ENCODE measurements around the gene PTPRT.

PTPRT gene

DNA sequence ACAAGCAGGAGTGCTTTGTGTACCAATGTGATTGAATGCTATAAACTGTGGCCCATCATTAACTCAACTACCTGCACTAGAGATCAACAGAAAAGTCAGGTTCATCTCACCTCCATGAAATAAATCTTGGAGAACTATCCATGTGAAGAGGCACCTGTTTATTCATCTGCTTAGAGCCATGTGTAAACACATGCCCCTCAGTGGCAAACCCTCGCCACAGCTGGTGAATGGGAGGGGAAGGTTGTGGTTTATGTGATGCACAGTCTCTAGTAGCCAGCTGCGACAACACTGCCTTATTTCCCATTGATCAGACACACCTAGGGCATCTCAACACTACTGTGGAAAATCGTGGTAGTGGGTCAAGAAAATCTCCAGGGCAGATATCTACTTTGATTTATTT is 640.2 kb downstream of the PTPRT start:
- no peak for DNase-seq (ENCODE audit: low spot score)

DNA sequence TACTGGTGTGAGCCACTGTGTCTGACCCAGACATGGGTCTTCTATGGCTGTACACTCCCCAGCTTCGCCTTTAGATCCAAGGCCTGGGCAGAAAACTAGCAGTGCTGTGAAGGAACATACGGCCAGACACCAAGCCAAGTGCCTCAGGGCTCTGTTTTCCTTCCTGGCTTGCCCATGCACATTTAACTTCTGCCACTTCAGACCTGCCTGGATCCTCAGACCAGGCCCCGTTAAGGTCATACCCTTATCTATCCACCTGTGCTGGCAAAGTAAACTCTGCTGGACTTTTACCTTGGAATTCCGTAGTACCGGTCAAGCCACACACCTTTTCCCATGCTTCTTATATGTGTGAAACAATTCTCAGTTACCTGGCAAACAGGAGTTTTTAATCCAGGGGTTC is 644.8 kb downstream of the PTPRT start:
- DNase-seq (ENCODE audit: low spot score), result no peak

DNA sequence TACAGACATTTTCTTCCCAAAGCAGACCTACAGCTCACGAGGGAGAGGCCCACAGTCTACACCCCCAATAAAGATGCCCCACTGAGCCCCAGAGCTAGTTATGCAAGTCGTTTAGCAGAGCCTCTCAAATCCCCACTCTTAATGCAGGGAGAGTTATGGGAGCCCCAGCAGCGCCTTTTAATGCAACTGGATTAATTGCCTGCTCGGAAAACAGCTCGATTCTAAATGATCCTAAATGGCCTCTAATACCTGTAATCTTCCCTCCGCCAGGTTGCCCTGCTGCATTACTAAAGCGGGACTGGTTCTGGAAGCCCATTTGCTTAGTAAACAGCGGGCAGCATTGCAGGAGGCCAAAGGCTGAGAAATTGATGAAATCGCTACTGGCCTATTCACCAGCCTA is 656.9 kb downstream of the PTPRT start:
- no peak for DNase-seq (ENCODE audit: low spot score)

DNA sequence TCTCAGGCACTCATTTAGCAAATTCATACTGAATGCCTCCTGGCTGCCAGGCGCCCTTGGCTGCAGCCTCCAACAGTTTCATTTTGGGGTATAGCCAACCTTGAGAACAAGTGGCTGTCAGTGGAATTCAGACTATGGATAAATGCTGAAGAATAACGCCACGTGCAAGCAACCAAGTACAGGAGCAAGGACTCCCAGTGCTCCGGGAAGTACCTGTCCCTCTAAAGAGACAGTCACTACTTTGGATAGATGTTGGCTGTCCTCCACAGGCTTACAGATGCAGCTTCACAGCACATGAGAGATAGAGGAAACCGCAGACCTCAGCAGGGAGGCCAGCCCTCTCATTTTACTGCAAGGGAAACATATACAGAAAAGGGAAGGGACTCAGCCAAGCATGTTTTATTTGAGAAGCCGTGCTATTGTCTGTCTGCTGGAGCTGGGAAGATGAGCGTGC is 658.2 kb downstream of the PTPRT start:
- no peak for DNase-seq (ENCODE audit: low spot score)

DNA sequence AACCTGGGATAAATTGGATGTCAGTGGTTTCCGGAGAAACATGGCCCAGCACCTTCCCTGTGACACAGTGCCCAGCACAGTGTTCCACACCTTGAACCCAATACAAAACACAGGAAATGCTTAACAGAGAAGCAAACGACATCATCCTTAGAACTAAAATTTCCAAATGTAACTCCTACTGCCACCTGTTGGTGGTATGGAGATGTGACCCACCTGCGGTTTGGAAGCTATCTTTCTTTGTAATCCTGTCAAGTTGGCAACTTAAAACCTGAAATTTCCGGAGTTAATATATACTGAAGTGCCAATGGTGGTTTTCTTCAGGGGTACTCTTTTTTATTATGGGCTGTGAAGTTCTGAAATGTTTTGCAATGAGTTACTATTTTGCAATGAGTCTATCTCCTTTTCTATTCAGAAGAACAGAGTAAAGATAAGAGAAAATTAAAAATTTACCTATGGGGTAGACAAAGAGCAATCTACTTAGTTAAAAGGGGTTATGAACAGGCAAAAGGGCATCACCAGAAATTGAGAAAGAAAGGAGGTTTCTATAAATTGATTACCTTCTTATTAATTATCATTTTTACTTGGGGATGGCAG is 658.8 kb downstream of the PTPRT start:
- DNase-seq (ENCODE audit: low spot score), result peak; percentile 60

DNA sequence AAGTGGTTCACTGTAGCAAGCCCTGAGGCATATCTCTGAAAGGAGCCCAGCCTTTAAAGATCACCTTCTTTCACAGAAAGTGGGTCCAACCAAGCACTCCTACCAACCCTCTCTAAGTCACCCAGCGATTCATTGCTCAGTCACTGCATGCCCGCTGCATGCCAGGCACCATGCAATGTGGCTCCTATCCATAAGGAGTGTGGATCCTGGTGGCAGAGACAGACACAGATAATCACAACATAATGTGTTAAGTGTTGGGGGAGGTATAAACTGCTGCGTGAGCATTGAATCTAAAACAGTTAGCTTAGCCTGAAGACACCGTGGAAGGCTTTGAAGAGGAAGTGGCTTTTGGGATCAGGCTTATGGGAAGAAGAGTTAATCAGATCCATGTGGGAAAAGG is 659.5 kb downstream of the PTPRT start:
- no peak for DNase-seq (ENCODE audit: low spot score)

DNA sequence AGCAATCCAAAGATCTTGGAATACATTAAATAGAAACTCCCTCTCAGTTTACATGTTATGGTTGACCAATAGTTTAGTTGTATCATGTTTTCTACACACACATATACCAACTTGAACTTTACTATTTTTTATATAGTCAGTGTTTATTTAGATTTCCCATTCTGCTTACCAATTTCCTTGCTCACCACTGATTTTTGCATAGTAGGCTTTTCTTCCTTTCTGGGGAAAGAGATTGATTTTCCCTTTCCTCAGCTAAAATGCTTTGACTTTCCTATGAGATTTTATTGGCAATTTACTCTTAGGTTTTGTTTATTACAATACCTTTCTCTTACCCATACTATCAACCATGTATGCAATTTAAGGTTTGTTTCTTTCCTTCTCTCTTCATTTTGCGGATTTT is 665.6 kb downstream of the PTPRT start:
- DNase-seq (ENCODE audit: low spot score), result no peak

DNA sequence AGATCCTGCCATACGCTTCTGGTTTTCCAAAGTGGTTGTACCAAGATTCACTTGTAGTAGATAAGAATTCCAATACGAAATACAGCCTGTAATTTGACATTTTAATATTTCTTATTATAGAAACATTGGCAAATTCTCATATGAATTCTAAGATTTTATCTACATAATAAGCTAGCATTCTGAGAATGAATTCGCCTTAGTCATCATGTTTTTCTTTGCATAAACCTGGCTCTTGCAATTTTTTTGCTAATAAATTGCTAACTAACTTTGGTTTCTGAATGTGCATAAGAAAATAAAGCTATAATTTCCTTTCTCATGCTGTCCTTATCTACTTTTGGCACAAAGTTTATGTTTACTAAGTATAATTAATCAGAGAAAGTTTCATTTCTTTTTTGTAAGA is 673.0 kb downstream of the PTPRT start:
- DNase-seq (ENCODE audit: low spot score), result no peak

DNA sequence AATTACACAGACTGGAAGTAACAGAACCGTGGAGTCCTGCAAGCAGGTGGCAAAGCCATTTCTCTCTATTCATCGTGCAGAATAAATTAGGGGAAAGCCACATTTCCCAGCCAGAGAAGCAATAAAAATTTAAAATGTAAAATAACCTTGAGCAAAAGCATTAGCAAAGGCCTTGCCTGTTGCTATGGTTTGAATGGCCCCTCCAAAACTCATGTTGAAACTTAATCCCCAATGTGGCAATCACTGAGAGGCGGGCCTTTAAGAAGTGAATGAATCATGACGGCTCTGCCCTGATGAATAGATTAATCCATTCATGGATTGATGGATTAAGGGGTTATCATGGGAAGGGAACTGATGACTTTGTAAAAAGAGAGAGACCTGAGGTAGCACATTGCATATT is 679.0 kb downstream of the PTPRT start:
- DNase-seq (ENCODE audit: low spot score), result no peak

DNA sequence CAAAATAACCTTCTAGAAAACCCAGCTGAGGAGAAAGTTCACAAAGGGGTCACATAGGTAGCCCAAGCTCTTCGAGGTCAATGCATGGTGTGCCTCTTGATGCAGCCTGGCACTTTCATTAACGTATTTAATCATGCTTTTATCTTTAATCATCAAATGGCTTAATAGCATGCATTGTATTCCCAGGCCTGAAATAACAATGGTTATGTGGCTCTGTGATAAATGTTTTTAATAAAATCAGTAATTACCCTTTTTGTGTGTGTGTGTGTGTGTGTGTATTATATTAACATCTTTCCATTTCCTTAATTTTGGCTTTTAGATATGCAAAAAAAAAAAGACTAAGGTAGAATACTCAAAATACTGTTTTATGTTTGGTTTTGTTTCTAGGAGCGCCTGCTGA is 681.8 kb downstream of the PTPRT start:
- DNase-seq (ENCODE audit: low spot score), result no peak

DNA sequence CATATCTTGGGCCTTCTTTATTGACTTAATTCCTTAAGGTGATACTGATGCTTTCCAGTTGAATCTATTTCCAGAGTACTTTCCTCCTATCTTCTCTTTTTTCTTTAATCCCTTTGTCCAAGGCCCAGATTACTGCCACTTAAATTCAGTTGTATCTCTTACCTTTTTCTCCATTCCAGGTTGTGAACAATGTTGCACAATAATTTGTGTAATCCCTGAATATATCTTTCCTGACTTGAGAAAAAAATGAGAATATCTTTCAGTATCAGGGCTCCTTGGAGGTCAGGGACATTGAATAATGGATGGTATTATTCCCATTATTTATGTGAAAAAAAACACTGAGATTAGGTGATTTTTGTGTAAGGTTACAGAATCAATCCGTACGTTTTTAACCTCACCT is 683.3 kb downstream of the PTPRT start:
- no peak for DNase-seq (ENCODE audit: low spot score)

DNA sequence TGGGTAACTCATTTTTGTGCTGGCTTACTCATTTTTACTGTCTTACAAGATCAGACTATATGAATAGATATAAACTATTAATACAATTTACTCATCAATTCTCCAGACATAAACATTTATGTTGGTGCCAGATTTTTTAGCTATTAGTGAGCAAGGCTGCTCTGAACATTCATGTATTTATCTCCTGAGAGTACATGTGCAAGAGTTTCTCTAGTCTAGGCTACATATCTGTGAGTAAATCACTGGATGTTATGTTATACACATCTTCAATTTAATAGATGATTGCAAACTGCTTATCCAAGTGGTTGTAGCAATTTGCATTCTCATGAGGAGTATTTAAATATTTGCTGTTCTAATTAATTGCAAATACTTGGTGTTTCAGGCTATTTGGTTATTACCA is 687.1 kb downstream of the PTPRT start:
- no peak for DNase-seq (ENCODE audit: low spot score)

DNA sequence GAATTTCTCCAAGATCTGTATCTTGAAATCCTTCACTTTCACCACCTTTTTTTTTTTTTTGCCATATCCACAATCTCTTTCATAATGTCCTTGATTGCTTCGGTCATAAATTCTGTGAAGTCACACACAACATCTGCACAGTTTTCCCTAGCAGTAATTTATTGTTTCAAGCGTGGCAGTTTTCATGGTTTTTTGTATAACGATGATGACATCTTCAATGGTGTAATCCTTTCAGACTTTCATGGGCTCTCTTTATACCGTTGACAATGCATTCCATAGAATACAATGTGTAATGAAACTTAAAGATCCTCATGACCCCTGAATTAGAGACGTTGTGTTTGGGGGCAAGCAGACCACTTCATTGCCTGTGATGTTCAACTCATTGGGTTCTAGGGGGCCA is 693.1 kb downstream of the PTPRT start:
- DNase-seq (ENCODE audit: low spot score), result no peak

DNA sequence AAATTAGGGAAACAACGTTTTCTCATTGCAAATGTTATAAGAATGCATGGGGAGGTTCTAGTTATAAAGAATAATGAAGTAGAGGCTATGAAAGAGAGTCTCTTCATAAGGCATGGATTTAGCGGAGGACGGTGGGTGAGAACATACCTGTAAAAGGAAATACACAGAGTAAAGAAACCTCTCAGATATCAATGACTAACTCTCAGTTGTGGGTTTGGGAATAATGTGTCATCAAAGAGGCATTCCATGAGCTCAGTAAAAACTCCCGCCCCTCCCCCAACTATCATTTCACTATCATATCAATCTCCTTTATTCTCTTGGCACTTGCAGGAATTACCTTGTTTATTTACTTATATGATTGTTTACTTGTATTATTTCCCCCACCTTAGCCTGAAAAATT is 695.4 kb downstream of the PTPRT start:
- DNase-seq (ENCODE audit: low spot score), result no peak

DNA sequence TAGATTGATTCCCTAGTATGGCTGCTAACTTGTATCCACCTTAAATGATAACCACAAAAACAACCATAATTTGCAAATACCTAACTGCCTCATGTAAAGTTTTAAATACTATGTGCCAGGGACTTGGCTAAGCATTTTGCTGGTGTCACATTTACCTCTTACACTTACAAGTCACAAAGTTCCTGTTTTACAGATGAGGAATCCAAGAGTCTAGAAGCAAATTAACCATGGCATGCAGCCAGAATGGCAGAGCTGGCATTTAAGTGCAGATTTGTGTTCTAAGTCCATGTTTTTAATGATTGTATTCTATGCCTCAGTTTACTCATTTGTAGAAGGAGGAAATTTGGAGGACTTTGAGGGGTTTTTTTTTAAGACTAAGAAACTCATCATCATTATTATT is 696.7 kb downstream of the PTPRT start:
- DNase-seq (ENCODE audit: low spot score), result no peak

DNA sequence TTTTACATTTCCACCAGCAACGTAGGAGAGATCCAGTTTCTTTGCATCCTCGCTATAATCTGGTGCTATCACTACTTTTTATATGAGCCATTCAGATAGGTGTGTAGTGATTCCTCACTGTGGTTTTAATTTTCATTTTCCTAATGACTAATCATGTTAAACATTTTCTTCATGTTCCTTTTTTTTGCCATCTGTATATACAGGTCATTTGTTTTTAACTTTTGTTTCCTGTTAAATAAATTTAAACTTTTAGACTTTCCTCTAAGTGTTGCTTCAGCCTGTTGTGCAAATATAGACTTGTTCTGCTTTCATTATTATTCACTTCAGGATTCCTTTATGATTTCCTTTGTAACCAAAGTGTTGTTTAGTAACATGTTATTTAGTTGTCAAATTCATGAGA is 697.4 kb downstream of the PTPRT start:
- no peak for DNase-seq (ENCODE audit: low spot score)

DNA sequence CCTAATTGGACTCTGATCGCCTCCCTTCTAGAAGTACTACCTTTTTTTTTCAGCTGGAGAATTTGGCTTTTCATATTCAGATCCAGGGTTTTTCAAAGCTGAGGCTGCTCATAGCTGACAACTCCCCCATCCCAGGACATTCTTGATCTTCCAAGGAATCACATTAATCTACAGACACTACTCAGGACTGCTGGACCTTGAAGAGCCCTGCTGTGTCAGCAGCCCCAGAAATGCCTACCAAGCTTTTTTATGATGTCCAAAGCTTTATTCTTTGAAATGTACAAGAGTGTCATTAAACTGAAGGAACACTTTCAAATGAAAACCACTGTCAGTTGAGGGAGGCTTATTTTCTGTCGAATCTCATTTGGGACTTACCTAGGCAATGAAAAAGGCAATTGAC is 704.1 kb downstream of the PTPRT start:
- DNase-seq (ENCODE audit: low spot score), result no peak

DNA sequence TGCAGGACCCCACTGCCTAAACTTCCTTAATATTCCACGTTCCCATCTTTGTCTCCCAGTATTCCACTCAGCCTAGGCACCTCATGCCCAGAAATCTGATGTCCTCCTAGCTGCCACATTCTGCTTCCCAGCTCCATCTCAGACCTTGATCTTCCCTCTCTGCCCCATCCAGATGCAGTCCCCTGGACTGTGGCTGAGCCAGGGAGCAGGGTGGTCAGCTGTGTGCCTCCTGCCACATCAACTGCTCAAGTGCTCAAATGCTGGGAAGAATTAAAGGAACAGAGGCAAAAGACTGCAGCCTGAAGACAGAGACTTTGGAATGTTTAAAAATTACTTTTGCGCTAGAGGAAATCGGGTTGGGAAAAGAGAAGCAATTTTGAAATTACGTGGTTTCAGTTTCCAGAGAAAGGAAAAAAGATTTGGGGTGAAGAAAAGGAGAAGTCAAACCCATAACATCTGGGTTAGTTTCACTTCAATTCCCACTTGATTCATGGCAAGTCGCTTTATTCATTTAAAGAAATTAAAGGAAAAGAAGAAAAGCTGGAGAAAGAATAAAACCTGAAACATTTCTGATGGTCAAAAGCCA is 704.8 kb downstream of the PTPRT start:
- DNase-seq (ENCODE audit: low spot score), result no peak

DNA sequence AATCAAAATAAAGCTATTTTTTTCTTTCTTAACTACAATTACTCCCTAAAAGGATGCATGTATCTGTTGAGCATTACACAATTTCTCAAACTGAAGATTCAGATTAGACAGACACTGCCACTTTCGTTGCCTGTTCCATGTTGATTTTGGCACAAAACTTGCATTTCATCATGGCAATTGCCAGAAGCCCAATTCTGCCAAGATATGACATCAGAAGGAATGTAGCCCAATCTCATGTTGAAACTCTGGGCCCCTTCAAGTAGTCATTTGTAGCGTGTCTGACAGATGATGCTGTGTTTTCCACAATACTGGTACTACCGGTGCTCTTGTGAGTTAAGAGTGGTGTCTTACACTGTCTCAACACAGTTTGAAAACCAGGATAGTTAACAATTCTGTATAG is 705.4 kb downstream of the PTPRT start:
- no peak for DNase-seq (ENCODE audit: low spot score)

DNA sequence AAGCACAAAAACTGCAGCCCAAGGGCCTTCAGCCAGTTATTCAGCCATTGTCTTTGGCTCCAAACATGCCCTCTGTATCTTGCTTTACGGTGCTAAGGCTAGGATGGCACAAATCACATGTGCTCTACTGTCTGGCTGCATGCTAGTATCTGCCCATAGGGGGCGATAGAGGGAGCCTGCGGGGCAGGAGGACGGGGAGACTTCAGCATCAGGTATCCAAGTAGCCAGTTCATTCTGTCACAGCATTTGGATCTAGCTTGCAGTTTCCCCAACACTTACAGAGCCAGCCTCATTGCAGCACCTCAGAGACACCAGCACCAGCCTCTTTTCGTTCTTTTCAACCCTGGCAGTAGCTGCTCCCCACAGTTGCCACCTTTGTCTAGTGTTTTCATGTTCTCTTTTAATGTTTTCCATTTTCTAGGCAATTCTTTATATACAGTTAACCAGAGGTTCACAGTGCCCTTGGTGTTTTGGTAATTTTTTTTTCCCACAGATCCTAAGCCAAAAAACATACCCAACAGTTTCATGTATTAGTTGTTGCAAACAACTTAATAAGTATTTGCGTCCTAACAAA is 705.9 kb downstream of the PTPRT start:
- peak; percentile 79 for DNase-seq (ENCODE audit: low spot score)

DNA sequence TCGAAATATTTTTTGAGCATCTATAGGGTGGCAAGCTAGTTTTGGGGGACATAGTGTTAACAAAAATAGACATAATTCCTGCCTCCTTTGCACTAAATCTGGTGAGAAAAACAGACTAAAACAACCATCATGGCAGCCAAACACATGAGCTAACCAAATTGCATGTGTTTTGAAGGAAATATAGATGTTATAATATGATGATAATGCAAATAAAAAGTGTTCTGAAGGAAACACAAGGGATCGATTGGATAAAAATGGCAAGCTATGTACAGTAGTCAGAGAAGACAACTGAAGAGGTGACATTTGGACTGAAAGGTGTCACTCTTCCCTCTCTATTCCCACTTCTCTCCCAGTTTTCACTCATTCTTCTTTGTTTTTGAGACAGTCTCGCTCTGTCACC is 706.9 kb downstream of the PTPRT start:
- no peak for DNase-seq (ENCODE audit: low spot score)

DNA sequence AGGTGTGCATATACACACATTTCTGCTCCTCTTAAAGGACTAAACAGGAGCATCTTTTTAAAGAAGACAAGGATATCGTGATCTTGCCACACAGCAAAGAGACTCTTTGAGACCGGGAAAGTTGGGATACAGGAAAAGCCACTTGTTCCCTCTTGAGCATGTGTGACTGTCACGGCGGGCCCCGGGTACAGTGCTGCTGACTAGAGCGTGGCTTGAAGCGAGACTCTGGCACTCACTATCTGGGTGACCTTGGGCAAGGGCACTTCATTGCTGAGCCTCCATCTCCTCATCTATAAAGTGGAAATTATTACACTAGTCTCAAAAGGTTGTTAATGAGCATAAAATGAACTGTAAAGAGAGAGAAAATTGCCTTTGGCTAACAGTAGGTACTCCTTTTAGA is 713.9 kb downstream of the PTPRT start:
- no peak for DNase-seq (ENCODE audit: low spot score)

DNA sequence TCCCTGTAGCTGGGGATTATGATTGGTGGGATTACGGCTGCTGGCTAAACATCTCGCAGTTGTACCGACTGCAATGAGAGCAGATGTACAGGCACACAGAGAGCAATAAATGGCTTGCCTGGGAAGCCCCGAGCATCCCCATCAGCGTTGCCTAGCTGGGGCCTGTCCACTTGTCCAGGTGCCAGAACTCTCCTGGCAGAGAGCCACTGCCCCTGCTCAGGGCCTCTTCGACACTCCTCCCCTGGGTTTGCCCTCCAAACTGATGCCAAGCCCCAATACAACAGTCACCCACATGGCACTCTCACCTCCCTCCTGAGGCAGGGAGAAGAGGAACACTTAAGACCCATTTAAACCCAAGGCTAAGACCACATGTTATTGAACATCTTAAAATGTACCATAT is 715.1 kb downstream of the PTPRT start:
- DNase-seq (ENCODE audit: low spot score), result no peak

DNA sequence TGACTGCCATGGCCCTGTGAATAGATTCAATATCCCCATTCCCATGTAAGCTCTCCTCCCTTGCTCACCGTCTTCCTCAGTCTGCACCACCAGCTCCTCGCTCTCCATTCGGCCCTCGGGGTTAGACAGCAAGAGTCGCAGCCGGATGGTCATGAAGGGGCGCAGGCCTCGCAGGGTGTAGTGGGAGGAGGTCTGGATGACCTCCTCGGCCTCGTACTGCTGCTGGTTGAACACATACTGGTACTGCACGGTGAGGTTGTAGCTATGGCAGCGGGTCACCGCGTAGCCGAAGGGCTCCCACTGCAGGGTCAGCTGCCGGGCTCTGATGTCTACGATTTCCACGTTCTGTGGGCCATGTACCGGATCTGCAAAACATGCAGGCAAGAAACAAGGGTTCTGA is 717.5 kb downstream of the PTPRT start:
- no peak for DNase-seq (ENCODE audit: low spot score)
